ENCODE measurements around the gene THSD1. TPM values are rescaled to one million over a fixed set of nuclear protein-coding genes. Genes with fewer than 3 reads are reported as not detected.

THSD1 gene
- total RNA-seq, 2 experiments from 2014 or later = 0.28 TPM; not detected in 1

- TF ChIP-seq EZH2phosphoT487 (IDR thresholded peaks at IDR 0.05; ENCODE audit: borderline replicate concordance, low read depth, low read length) (no peak), CTCF (conservative IDR thresholded peaks at IDR 0.05; ENCODE audit: low read length) (no peak)
- ChIA-PET POLR2A (interaction anchor here (0.5 kb wide), 1 partner anchor 31 kb away, joined by 5 read pairs; no protein-coding TSS in a partner anchor), CTCF (ENCODE audit: unreplicated experiment) (no interaction called here)
- no peak overlapping the region for H3K4me3 ChIP-seq (ENCODE audit: low read depth, low read length, poor library complexity, severe bottlenecking)
- H2AFZ ChIP-seq (ENCODE audit: low read length) = no peak overlapping the region
- H3K27ac ChIP-seq (ENCODE audit: low read depth, low read length, poor library complexity, severe bottlenecking) = no peak overlapping the region
- no peak overlapping the region for H3K4me2 ChIP-seq (ENCODE audit: low read length)
- no peaks in the 10 kb centered on the region for H4K20me1 ChIP-seq (ENCODE audit: insufficient read depth, low read length)
- H3K9me3 ChIP-seq (ENCODE audit: low read length) = no peaks in the 10 kb centered on the region
- H3K9me2 ChIP-seq (ENCODE audit: insufficient read depth, low read length) = no peaks in the 10 kb centered on the region
- no peak for DNase-seq (ENCODE audit: low spot score)
- no TSS peak for BruUV-seq (replicated peaks)
- intact Hi-C loops (cut with micrococcal nuclease; ENCODE audit: unreplicated experiment) = no loop called here
- no peaks in the 10 kb centered on the region for H3K79me2 ChIP-seq (ENCODE audit: insufficient read depth, low read depth, low read length)
- no peaks in the 10 kb centered on the region for H3K4me1 ChIP-seq (ENCODE audit: insufficient read depth, low read length, poor library complexity, severe bottlenecking)
- H3K36me3 ChIP-seq (ENCODE audit: insufficient read depth, low read length) = no peaks in the 10 kb centered on the region
These were observed 22.6 kb downstream of the THSD1 start for GRCh38 chr13:52383366-52383765.

GRCh38 chr13:52378312-52378711, 27.7 kb downstream of the THSD1 start:
- Histone ChIP-seq H3K27ac (ENCODE audit: low read depth, low read length, poor library complexity, severe bottlenecking) (no peak overlapping the region), H4K20me1 (ENCODE audit: insufficient read depth, low read length) (no peaks in the 10 kb centered on the region), H3K79me2 (ENCODE audit: insufficient read depth, low read depth, low read length) (no peaks in the 10 kb centered on the region), H3K36me3 (ENCODE audit: insufficient read depth, low read length) (no peaks in the 10 kb centered on the region), H2AFZ (ENCODE audit: low read length) (no peak overlapping the region), H3K9me3 (ENCODE audit: low read length) (no peaks in the 10 kb centered on the region), H3K4me1 (ENCODE audit: insufficient read depth, low read length, poor library complexity, severe bottlenecking) (no peaks in the 10 kb centered on the region), H3K4me3 (ENCODE audit: low read depth, low read length, poor library complexity, severe bottlenecking) (no peak overlapping the region), H3K9me2 (ENCODE audit: insufficient read depth, low read length) (no peaks in the 10 kb centered on the region), H3K4me2 (ENCODE audit: low read length) (no peak overlapping the region)
- TF ChIP-seq EZH2phosphoT487 (IDR thresholded peaks at IDR 0.05; ENCODE audit: borderline replicate concordance, low read depth, low read length) (no peak), CTCF (conservative IDR thresholded peaks at IDR 0.05; ENCODE audit: low read length) (no peak)
- CTCF ChIA-PET (ENCODE audit: unreplicated experiment) = no interaction called here
- POLR2A ChIA-PET = interaction anchor here (0.6 to 0.7 kb wide), 2 partner anchors 41 to 577 kb away, joined by 3 to 5 read pairs; no protein-coding TSS in a partner anchor
- no TSS peak for BruUV-seq (replicated peaks)
- intact Hi-C loops (cut with micrococcal nuclease; ENCODE audit: unreplicated experiment) = no loop called here
- no peak for DNase-seq (ENCODE audit: low spot score)

- H2AFZ ChIP-seq (ENCODE audit: low read length) = no peak overlapping the region
- no peaks in the 10 kb centered on the region for H3K4me1 ChIP-seq (ENCODE audit: insufficient read depth, low read length, poor library complexity, severe bottlenecking)
- H4K20me1 ChIP-seq (ENCODE audit: insufficient read depth, low read length) = no peaks in the 10 kb centered on the region
- no peak overlapping the region for H3K4me3 ChIP-seq (ENCODE audit: low read depth, low read length, poor library complexity, severe bottlenecking)
- no peak overlapping the region for H3K4me2 ChIP-seq (ENCODE audit: low read length)
- no peaks in the 10 kb centered on the region for H3K36me3 ChIP-seq (ENCODE audit: insufficient read depth, low read length)
- intact Hi-C loops (cut with micrococcal nuclease; ENCODE audit: unreplicated experiment) = no loop called here
- no peak for TF ChIP-seq CTCF (conservative IDR thresholded peaks at IDR 0.05; ENCODE audit: low read length)
- no peak for TF ChIP-seq EZH2phosphoT487 (IDR thresholded peaks at IDR 0.05; ENCODE audit: borderline replicate concordance, low read depth, low read length)
- H3K9me2 ChIP-seq (ENCODE audit: insufficient read depth, low read length) = no peaks in the 10 kb centered on the region
- no peak overlapping the region for H3K27ac ChIP-seq (ENCODE audit: low read depth, low read length, poor library complexity, severe bottlenecking)
- POLR2A ChIA-PET = interaction anchor here (0.7 kb wide), 1 partner anchor 577 kb away, joined by 5 read pairs; no protein-coding TSS in a partner anchor
- DNase-seq (ENCODE audit: low spot score) = no peak
- no peaks in the 10 kb centered on the region for H3K9me3 ChIP-seq (ENCODE audit: low read length)
- no TSS peak for BruUV-seq (replicated peaks)
- no peaks in the 10 kb centered on the region for H3K79me2 ChIP-seq (ENCODE audit: insufficient read depth, low read depth, low read length)
- CTCF ChIA-PET (ENCODE audit: unreplicated experiment) = no interaction called here
These were observed 28.1 kb downstream of the THSD1 start for GRCh38 chr13:52377898-52378297.
